Astrocyte (in vitro differentiated cells and primary cell): ENCODE results near the gene CDH1.

ENCODE experiments used
- EZH2 ChIP-seq: IDR thresholded peaks from 2 replicates; pipeline ENCODE4 v1.6.1; 2012; ENCODE audit warnings: mild to moderate bottlenecking, low read length, inconsistent platforms; ENCODE audit not compliant: insufficient read depth
- TF ChIP-seq, protein P1 (sequence below): IDR thresholded peaks from 2 replicates; pipeline ENCODE4 v1.5.1; 2011; ENCODE audit warnings: low read depth, mild to moderate bottlenecking, inconsistent platforms, low read length, moderate library complexity; ENCODE audit not compliant: insufficient read depth

GRCh38 chr16:68884401-68884800 lies 147.3 kb downstream of the CDH1 start:
- TF ChIP-seq, protein P1, sequence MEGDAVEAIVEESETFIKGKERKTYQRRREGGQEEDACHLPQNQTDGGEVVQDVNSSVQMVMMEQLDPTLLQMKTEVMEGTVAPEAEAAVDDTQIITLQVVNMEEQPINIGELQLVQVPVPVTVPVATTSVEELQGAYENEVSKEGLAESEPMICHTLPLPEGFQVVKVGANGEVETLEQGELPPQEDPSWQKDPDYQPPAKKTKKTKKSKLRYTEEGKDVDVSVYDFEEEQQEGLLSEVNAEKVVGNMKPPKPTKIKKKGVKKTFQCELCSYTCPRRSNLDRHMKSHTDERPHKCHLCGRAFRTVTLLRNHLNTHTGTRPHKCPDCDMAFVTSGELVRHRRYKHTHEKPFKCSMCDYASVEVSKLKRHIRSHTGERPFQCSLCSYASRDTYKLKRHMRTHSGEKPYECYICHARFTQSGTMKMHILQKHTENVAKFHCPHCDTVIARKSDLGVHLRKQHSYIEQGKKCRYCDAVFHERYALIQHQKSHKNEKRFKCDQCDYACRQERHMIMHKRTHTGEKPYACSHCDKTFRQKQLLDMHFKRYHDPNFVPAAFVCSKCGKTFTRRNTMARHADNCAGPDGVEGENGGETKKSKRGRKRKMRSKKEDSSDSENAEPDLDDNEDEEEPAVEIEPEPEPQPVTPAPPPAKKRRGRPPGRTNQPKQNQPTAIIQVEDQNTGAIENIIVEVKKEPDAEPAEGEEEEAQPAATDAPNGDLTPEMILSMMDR: no peak
- TF ChIP-seq EZH2: no peak
